Muscle layer of colon (tissue), 2 donors: Measurements from ENCODE around the gene RAB5B.

Experiments
- H3K27ac ChIP-seq: one replicate; pipeline ENCODE4 v1.7.0; 2013; ENCODE audit warnings: low read depth, mild to moderate bottlenecking, low read length, moderate library complexity
- H3K27me3 ChIP-seq, 2 donors: one replicate each; pipeline ENCODE4 v1.7.0; 2013; ENCODE audit warnings: low read length in 2 of 2, mild to moderate bottlenecking in 2 of 2; ENCODE audit not compliant: insufficient read depth in 2 of 2, control insufficient read depth in 1 of 2
- H3K36me3 ChIP-seq: one replicate; pipeline ENCODE4 v1.7.0; 2013; ENCODE audit warnings: mild to moderate bottlenecking, low read length; ENCODE audit not compliant: insufficient read depth
- H3K4me1 ChIP-seq: one replicate; pipeline ENCODE4 v1.7.0; 2013; ENCODE audit warnings: mild to moderate bottlenecking, low read length; ENCODE audit not compliant: insufficient read depth
- H3K4me3 ChIP-seq, 2 donors: one replicate each; pipeline ENCODE4 v1.7.0; 2013; ENCODE audit warnings: low read length in 2 of 2, low read depth in 1 of 2, mild to moderate bottlenecking in 1 of 2, moderate library complexity in 1 of 2
- H3K9ac ChIP-seq: one replicate; pipeline ENCODE4 v1.7.0; 2013; ENCODE audit warnings: low read length
- H3K9me3 ChIP-seq: one replicate; pipeline ENCODE4 v1.7.0; 2013; ENCODE audit warnings: mild to moderate bottlenecking, low read length
- donor health status: abdominal sarcoma.
- donor health status: Adenocarcinoma of cecum.

The RAB5B gene

GRCh38 chr12:55973599-55974307 is at the start of gene RAB5B:
Gene RAB5B, plus strand, starts transcription at chr12:55974078. Its CDS starts 12,883 bp downstream, at chr12:55986961.
- Histone ChIP-seq H3K27me3 (no peaks in the 10 kb centered on the region), H3K4me1 (peaks cover 37% of the 10 kb centered on the region), H3K9ac (peak within 1 kb of the TSS; percentile 90), H3K4me3 (peak within 1 kb of the TSS; percentile 75 to 90), H3K36me3 (no peaks in the 10 kb centered on the region), H3K27ac (peak within 1 kb of the TSS; percentile 89), H3K9me3 (no peaks in the 10 kb centered on the region)

GRCh38 chr12:55925371-55925770 is 48.5 kb upstream of the RAB5B start:
- Histone ChIP-seq H3K27ac (no peak overlapping the region), H3K36me3 (peaks cover 3% of the 10 kb centered on the region), H3K4me3 (no peak overlapping the region), H3K4me1 (peaks cover 29% of the 10 kb centered on the region), H3K27me3 (no peaks in the 10 kb centered on the region), H3K9me3 (no peaks in the 10 kb centered on the region), H3K9ac (no peak overlapping the region)

GRCh38 chr12:55925870-55926737 is 47.8 kb upstream of the RAB5B start:
- peak overlapping the region; percentile 100 for H3K9ac ChIP-seq
- H3K9me3 ChIP-seq: no peaks in the 10 kb centered on the region
- peaks cover 30% of the 10 kb centered on the region for H3K4me1 ChIP-seq
- H3K27me3 ChIP-seq: no peaks in the 10 kb centered on the region
- peak overlapping the region; percentile 96 to 100 for H3K4me3 ChIP-seq
- peak overlapping the region; percentile 92 for H3K27ac ChIP-seq
- peaks cover 3% of the 10 kb centered on the region for H3K36me3 ChIP-seq

- H3K9me3 ChIP-seq: no peaks in the 10 kb centered on the region
- H3K4me3 ChIP-seq: peak overlapping the region; percentile 96 to 100
- peaks cover 2% of the 10 kb centered on the region for H3K36me3 ChIP-seq
- peak overlapping the region; percentile 92 for H3K27ac ChIP-seq
- peak overlapping the region; percentile 100 for H3K9ac ChIP-seq
- peaks cover 35% of the 10 kb centered on the region for H3K4me1 ChIP-seq
- no peaks in the 10 kb centered on the region for H3K27me3 ChIP-seq
Observed at GRCh38 chr12:55926738-55927587, 46.9 kb upstream of the RAB5B start.

GRCh38 chr12:55927588-55928502 is 46.0 kb upstream of the RAB5B start, which contains the start of gene PYM1:
Gene PYM1, minus strand, starts transcription at chr12:55927894. Its CDS starts 133 bp downstream, at chr12:55927761.
- H3K9ac ChIP-seq: peak within 1 kb of the TSS; percentile 100
- H3K27me3 ChIP-seq: no peaks in the 10 kb centered on the region
- peak within 1 kb of the TSS; percentile 96 to 100 for H3K4me3 ChIP-seq
- H3K9me3 ChIP-seq: no peaks in the 10 kb centered on the region
- H3K36me3 ChIP-seq: no peaks in the 10 kb centered on the region
- H3K27ac ChIP-seq: peak within 1 kb of the TSS; percentile 92
- peaks cover 40% of the 10 kb centered on the region for H3K4me1 ChIP-seq

- no peaks in the 10 kb centered on the region for H3K27me3 ChIP-seq
- H3K4me1 ChIP-seq: peaks cover 43% of the 10 kb centered on the region
- H3K4me3 ChIP-seq: no peak overlapping the region
- peak overlapping the region; percentile 22 for H3K27ac ChIP-seq
- no peaks in the 10 kb centered on the region for H3K36me3 ChIP-seq
- H3K9ac ChIP-seq: no peak overlapping the region
- H3K9me3 ChIP-seq: no peaks in the 10 kb centered on the region
Observed at GRCh38 chr12:55929306-55929791, 44.5 kb upstream of the RAB5B start.

GRCh38 chr12:55930771-55931316 is 43.0 kb upstream of the RAB5B start, which contains the start of gene DGKA:
Gene DGKA, plus strand, starts transcription at chr12:55931162. Its CDS starts 5,342 bp downstream, at chr12:55936504.
- H3K27ac ChIP-seq: peak within 1 kb of the TSS; percentile 66
- H3K4me3 ChIP-seq: peak within 1 kb of the TSS; percentile 53 to 85
- no peaks in the 10 kb centered on the region for H3K9me3 ChIP-seq
- H3K9ac ChIP-seq: peak within 1 kb of the TSS; percentile 72
- H3K36me3 ChIP-seq: no peaks in the 10 kb centered on the region
- H3K4me1 ChIP-seq: peaks cover 41% of the 10 kb centered on the region
- H3K27me3 ChIP-seq: no peaks in the 10 kb centered on the region

GRCh38 chr12:55931317-55931779 is 42.5 kb upstream of the RAB5B start:
- H3K36me3 ChIP-seq: no peaks in the 10 kb centered on the region
- H3K4me1 ChIP-seq: peaks cover 36% of the 10 kb centered on the region
- H3K9ac ChIP-seq: peak overlapping the region; percentile 72
- H3K27ac ChIP-seq: peak overlapping the region; percentile 66
- peak overlapping the region; percentile 53 to 85 for H3K4me3 ChIP-seq
- no peaks in the 10 kb centered on the region for H3K27me3 ChIP-seq
- no peaks in the 10 kb centered on the region for H3K9me3 ChIP-seq

GRCh38 chr12:55931780-55932550 is 41.9 kb upstream of the RAB5B start:
- Histone ChIP-seq H3K36me3 (no peaks in the 10 kb centered on the region), H3K27ac (peak overlapping the region; percentile 66), H3K4me1 (peaks cover 34% of the 10 kb centered on the region), H3K4me3 (peak overlapping the region; percentile 53 to 85), H3K9me3 (no peaks in the 10 kb centered on the region), H3K27me3 (no peaks in the 10 kb centered on the region), H3K9ac (peak overlapping the region; percentile 72)
